Ovary (tissue), 9 donors: Measurements from ENCODE around the gene SLC15A1. TPM values are rescaled to one million over a fixed set of nuclear protein-coding genes. Genes with fewer than 3 reads are reported as not detected.

ENCODE experiments used
- DNase-seq, 5 donors: peaks; one replicate each; pipeline ENCODE4 v3.0.0-alpha.2; 2019 to 2020
- H3K27ac ChIP-seq, 2 donors: fragments of 200-600 bp; one replicate each; pipeline versions ENCODE4 v1.5.1 to v1.8.0; 2019 to 2022
- H3K27me3 ChIP-seq: fragments of 200-600 bp; one replicate; pipeline ENCODE4 v1.8.0; 2022
- H3K36me3 ChIP-seq: fragments of 200-600 bp; sonication (generic); one replicate; pipeline ENCODE4 v1.5.1; 2019
- H3K4me1 ChIP-seq: one replicate; pipeline ENCODE4 v1.8.1; 2013; ENCODE audit warnings: mild to moderate bottlenecking, moderate library complexity; ENCODE audit not compliant: insufficient read depth
- H3K4me3 ChIP-seq: fragments of 200-600 bp; sonication (generic); one replicate; pipeline ENCODE4 v1.5.1; 2017
- H3K9me3 ChIP-seq, 2 donors: fragments of 200-600 bp in 1 of 2; sonication (generic) in 1 of 2; one replicate each; pipeline versions ENCODE4 v1.5.1 to v1.8.1; 2013 to 2019; ENCODE audit warnings: mild to moderate bottlenecking in 1 of 2, moderate library complexity in 1 of 2
- EP300 ChIP-seq: sonication (generic); formaldehyde crosslinking; IDR thresholded peaks from one replicate; pipeline ENCODE4 v1.6.1; 2017; ENCODE audit warnings: antibody characterized with exemption
- POLR2A ChIP-seq: fragments of 450-650 bp; IDR thresholded peaks from one replicate; pipeline ENCODE4 v1.6.1; 2017; ENCODE audit warnings: antibody characterized with exemption, mild to moderate bottlenecking, moderate library complexity
- WGBS, 3 donors: extraction: QIAGEN DNeasy Blood & Tissue Kit in 1 of 3; methylation state at CpG; one replicate each; pipeline versions ENCODE4 v1.1.5 to v1.1.7; 2013 to 2017; 5-methylcytosine and 5-hydroxymethylcytosine counted together
- intact Hi-C, 4 donors: fragments of 100-400 bp; cut with DNase I; formaldehyde crosslinking; loops; one replicate each; pipeline versions ENCODE4 v1.11.0 to v1.15.1; 2022 to 2023
- polyA plus RNA-seq, 2 donors: library from polyadenylated mRNA; stranded (reverse); fragments of 200-250 nt in 1 of 2; fragments of 350-450 nt in 1 of 2; fragmentation: Illumina TruSeq in 1 of 2; extraction: RNeasy Lipid Tissue Mini Kit (QIAGEN cat#74804) in 1 of 2; gene quantifications; one replicate each; pipeline ENCODE4 v1.2.3, GENCODE V29; 2013 to 2014
- total RNA-seq, 7 donors: library from RNA; depleted of rRNA in 2 of 7; stranded (reverse); fragments of >200 nt in 2 of 7; fragmentation: NEBNext Ultra II Directional in 3 of 7; extraction: Animal tissue kit (Norgen Biotek cat#: 25700) in 3 of 7; gene quantifications; one replicate each; pipeline versions ENCODE4 v1.1.0 to v1.2.4, GENCODE V29; 2016 to 2023
- TF ChIP-seq, protein P1 (sequence below), 3 donors: fragments of 450-650 bp in 2 of 3; fragments of 200-600 bp in 1 of 3; IDR thresholded peaks; one replicate each; pipeline versions ENCODE4 v1.5.1 to v1.8.0; 2016 to 2022; ENCODE audit warnings: antibody characterized with exemption in 3 of 3, mild to moderate bottlenecking in 1 of 3
- donor health status: DM: no; HTN: no; CAD: no; lungs with moderate emphysema.
- donor health status: DM: no; HTN: no; CAD: no.
- donor health status: Bipolar disorder and iron deficiency.
- donor health status: DM: yes; HTN: yes; CAD: no.
- donor health status: DM: no; HTN: no; CAD: no.
- donor health status: DM: yes; HTN: yes; CAD: no.

SLC15A1 gene
- total and polyA plus RNA-seq, 9 donors, result 0.05 to 1.3 (median 0.13) TPM; not detected in 3

DNA sequence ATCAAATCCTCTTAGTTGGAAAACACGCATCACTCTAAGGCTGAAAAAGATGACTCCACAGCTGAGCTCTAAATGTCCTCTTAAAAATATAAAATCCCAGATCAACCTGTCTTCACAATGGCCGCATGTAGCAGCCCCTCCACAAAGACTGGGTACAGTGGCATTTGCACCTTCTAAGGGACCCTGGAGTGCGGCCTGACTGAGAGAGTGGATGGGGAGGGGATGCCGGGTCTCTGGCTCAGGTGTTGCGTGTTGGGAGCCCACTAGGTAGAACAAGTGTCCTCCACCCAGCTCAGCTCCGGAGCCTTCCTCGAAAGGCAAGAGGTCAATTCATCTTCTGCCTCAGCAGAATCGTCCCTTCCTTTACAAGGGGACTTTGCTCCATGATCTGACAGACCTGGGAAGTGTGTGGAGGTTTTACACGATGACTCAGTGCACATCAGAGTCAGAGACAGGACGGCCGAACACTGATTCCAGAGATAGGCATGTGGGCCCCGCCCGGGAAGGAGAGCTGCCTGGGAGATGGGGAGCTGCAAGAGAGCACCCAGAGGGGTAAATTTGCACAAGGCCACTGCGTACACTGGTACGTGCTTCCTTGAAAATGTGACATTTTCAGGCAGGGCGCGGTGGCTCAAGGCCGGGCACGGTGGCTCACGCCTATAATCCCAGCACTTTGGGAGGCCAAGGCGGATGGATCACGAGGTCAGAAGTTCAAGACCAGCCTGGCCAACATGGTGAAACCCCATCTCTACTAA lies 23.5 kb upstream of the SLC15A1 start:
- Histone ChIP-seq H3K9me3 (no peaks in the 10 kb centered on the region), H3K27me3 (no peaks in the 10 kb centered on the region), H3K4me3 (no peak overlapping the region), H3K27ac (no peak overlapping the region), H3K36me3 (no peaks in the 10 kb centered on the region), H3K4me1 (no peaks in the 10 kb centered on the region)
- WGBS, 3 donors, result 88 to 92% (median 89%) methylated on average over 22 of the region's 22 CpGs
- TF ChIP-seq, protein P1, sequence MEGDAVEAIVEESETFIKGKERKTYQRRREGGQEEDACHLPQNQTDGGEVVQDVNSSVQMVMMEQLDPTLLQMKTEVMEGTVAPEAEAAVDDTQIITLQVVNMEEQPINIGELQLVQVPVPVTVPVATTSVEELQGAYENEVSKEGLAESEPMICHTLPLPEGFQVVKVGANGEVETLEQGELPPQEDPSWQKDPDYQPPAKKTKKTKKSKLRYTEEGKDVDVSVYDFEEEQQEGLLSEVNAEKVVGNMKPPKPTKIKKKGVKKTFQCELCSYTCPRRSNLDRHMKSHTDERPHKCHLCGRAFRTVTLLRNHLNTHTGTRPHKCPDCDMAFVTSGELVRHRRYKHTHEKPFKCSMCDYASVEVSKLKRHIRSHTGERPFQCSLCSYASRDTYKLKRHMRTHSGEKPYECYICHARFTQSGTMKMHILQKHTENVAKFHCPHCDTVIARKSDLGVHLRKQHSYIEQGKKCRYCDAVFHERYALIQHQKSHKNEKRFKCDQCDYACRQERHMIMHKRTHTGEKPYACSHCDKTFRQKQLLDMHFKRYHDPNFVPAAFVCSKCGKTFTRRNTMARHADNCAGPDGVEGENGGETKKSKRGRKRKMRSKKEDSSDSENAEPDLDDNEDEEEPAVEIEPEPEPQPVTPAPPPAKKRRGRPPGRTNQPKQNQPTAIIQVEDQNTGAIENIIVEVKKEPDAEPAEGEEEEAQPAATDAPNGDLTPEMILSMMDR (IDR thresholded peaks at IDR 0.05), result no peak
- TF ChIP-seq POLR2A (no peak), EP300 (no peak)
- intact Hi-C loops, result no loop called here
- no peak for DNase-seq

DNA sequence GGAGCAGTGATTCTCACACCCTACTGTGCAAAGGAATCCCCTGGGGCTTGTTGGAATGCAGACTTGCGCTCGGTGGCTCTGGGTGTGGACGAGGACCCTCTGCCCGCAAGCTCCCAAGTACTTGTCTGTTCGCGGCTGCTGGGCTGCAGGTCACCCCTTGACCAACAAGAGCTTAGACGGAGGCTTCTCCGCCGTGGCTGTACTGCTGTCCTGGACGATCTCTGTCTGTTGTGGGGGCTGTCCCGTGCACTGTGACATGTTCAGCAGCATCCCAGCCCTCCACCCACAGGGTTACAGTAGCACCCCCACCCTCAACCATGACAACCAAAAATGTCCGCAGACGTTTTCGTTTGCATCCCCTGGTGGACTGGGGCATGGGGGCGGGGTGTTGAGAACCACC lies 22.9 kb upstream of the SLC15A1 start:
- no peak for DNase-seq
- no peaks in the 10 kb centered on the region for H3K4me1 ChIP-seq

DNA sequence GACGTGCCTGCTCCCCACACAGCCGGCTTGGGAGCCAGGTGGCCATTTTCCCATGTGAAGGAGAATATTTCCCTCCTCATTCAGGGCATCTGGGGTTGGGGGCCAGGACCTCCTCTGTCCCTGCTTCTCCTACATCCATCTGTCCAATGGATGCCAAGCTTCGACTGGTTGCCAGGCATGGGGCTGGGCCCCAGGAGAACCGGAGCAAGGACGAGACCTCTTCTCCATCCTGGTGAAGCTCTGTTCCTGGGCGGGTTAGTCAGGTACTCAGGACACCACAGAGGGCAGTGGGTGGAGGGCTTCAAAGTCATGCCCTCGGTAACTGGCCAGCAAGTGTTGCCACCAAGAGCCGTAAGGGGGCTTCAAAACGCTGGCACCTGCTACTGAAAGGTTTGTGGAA lies 22.3 kb upstream of the SLC15A1 start:
- Histone ChIP-seq H3K27ac (no peak overlapping the region), H3K27me3 (no peaks in the 10 kb centered on the region), H3K36me3 (no peaks in the 10 kb centered on the region), H3K4me1 (no peaks in the 10 kb centered on the region), H3K4me3 (no peak overlapping the region), H3K9me3 (no peaks in the 10 kb centered on the region)
- no peak for DNase-seq
- TF ChIP-seq, protein P1 (IDR thresholded peaks at IDR 0.05), result no peak
- TF ChIP-seq POLR2A (no peak), EP300 (no peak)
- WGBS, 3 donors, result 93 to 98% (median 95%) methylated on average over 9 of the region's 9 CpGs
- intact Hi-C loops, result no loop called here

More for the DNA sequence above, 22.9 kb upstream of the SLC15A1 start:
- H3K9me3 ChIP-seq, result no peaks in the 10 kb centered on the region
- TF ChIP-seq, protein P1 (IDR thresholded peaks at IDR 0.05), result no peak
- TF ChIP-seq EP300 (no peak), POLR2A (no peak)
- H3K27ac ChIP-seq, result no peak overlapping the region
- WGBS, 3 donors, result 78 to 87% (median 83%) methylated on average over 12 to 15 of the region's 15 CpGs
- H3K36me3 ChIP-seq, result no peaks in the 10 kb centered on the region
- H3K4me3 ChIP-seq, result no peak overlapping the region
- intact Hi-C loops, result no loop called here
- no peaks in the 10 kb centered on the region for H3K27me3 ChIP-seq

DNA sequence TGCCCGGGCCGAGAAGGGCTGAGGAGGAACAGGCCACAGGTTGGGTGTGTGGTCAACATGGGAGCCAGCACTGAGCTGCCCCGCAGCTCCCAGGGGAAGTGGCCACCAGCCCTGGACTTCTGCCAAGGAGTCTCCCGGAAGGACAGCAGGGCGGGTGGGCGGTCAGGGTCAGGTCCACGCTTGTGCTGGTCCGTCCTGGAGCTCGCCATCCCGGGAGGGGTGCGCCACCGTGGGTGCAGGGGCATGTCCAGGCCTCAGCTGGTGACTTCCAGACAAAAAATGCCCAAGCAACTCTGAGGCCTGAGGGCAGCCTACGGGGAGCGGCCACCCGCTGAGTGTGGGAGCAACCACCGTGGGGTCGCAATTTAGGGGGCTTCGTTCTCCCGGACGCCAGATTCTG lies 21.4 kb upstream of the SLC15A1 start:
- H3K9me3 ChIP-seq, result no peaks in the 10 kb centered on the region
- no peak overlapping the region for H3K4me3 ChIP-seq
- H3K27me3 ChIP-seq, result no peaks in the 10 kb centered on the region
- H3K36me3 ChIP-seq, result no peaks in the 10 kb centered on the region
- H3K27ac ChIP-seq, result no peak overlapping the region
- no peaks in the 10 kb centered on the region for H3K4me1 ChIP-seq
- WGBS, 3 donors, result 82 to 89% (median 84%) methylated on average over 14 to 20 of the region's 20 CpGs
- peak in 1 of 5 donors; percentile 22 for DNase-seq
- intact Hi-C loops, result no loop called here
- TF ChIP-seq POLR2A, result no peak
- TF ChIP-seq, protein P1 (IDR thresholded peaks at IDR 0.05), result no peak
